Urinary bladder (tissue), 4 donors: Measurements from ENCODE around the gene RAB3C. TPM values are rescaled to one million over a fixed set of nuclear protein-coding genes. Genes with fewer than 3 reads are reported as not detected.

Source experiments
- DNase-seq: peaks from one replicate; pipeline ENCODE4 v3.0.0-alpha.2; 2015; ENCODE audit errors: extremely low spot score
- H3K27ac ChIP-seq: one replicate; pipeline ENCODE4 v1.5.1; 2013; ENCODE audit warnings: low read depth, mild to moderate bottlenecking, moderate library complexity
- H3K36me3 ChIP-seq: one replicate; pipeline ENCODE4 v1.6.1; 2013; ENCODE audit warnings: mild to moderate bottlenecking, moderate library complexity; ENCODE audit not compliant: insufficient read depth
- H3K4me1 ChIP-seq: one replicate; pipeline ENCODE4 v1.6.1; 2013; ENCODE audit warnings: mild to moderate bottlenecking, moderate library complexity; ENCODE audit not compliant: insufficient read depth
- H3K4me3 ChIP-seq: one replicate; pipeline ENCODE4 v1.5.1; 2013; ENCODE audit warnings: low read depth, low read length
- WGBS: extraction: QIAGEN DNeasy Blood & Tissue Kit; methylation state at CpG from one replicate; pipeline ENCODE4 v1.1.7; 2013; 5-methylcytosine and 5-hydroxymethylcytosine counted together
- polyA plus RNA-seq: library from polyadenylated mRNA; stranded (reverse); fragments of 200-250 nt; gene quantifications from one replicate; pipeline ENCODE4 v1.2.3, GENCODE V29; 2013
- total RNA-seq: library from RNA; depleted of rRNA; stranded (reverse); fragments of >200 nt; gene quantifications from one replicate; pipeline ENCODE4 v1.2.3, GENCODE V29; 2014
- donor health status: healthy with polysubstance abuse.
- donor health status: healthy.

The RAB3C gene
- total and polyA plus RNA-seq, 2 donors, result 2.0 to 3.9 TPM

DNA sequence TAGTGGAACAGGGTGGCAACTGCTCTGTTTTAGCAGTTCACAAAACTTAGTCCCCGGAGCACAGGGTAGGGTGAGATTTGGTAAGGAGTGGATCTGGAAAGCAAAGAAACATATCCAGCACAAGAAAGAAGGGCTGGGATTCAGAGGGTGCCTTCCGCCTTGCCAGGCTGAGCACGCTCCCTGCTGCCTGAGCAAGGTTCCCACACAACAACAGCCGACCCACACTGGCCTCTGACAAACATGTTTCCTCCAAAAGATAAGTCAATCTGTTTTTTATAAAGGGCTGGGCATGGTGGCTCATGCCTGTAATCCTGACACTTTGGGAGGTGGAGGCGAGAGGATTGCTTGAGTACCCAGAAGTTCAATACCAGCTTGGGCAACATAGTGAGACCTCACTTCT is 45.8 kb downstream of the RAB3C start:
- no peak overlapping the region for H3K27ac ChIP-seq
- no peaks in the 10 kb centered on the region for H3K4me1 ChIP-seq
- H3K36me3 ChIP-seq, result no peaks in the 10 kb centered on the region
- no peak overlapping the region for H3K4me3 ChIP-seq
- WGBS, result 67% methylated on average over 5 of the region's 5 CpGs
- no peak for DNase-seq

GRCh38 chr5:58629271-58630159 is 46.6 kb downstream of the RAB3C start:
- no peaks in the 10 kb centered on the region for H3K36me3 ChIP-seq
- no peak overlapping the region for H3K27ac ChIP-seq
- H3K4me1 ChIP-seq, result no peaks in the 10 kb centered on the region
- DNase-seq, result no peak
- 23% methylated on average over 6 of the region's 6 CpGs for WGBS
- no peak overlapping the region for H3K4me3 ChIP-seq

DNA sequence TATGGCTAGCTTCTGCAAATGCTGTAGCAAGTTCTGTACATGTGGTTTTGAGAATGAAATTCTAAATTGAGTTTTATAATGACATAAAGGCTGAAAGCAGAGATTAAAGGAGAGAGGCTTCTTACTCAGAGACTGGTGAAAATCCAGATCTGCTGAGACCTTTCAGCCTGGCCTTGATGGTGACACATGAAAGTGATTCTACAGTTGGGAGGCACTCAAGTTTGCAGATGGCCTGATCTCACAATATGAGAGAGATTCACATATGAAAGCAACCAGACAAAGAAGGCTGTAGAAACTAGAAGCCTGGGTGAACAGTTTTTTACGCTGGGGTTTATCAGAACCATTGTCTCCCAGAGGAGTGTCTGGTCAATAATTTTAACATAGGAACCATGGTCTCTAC is 49.0 kb downstream of the RAB3C start:
- DNase-seq, result no peak
- Histone ChIP-seq H3K4me1 (no peaks in the 10 kb centered on the region), H3K4me3 (no peak overlapping the region), H3K27ac (no peak overlapping the region), H3K36me3 (no peaks in the 10 kb centered on the region)
- WGBS, result 94% methylated on average over 1 of the region's 1 CpG

GRCh38 chr5:58635416-58635815 is 52.5 kb downstream of the RAB3C start:
- 65% methylated on average over 2 of the region's 2 CpGs for WGBS

GRCh38 chr5:58640011-58640410 is 57.1 kb downstream of the RAB3C start:
- Histone ChIP-seq H3K4me1 (no peaks in the 10 kb centered on the region), H3K36me3 (no peaks in the 10 kb centered on the region), H3K4me3 (no peak overlapping the region), H3K27ac (no peak overlapping the region)
- no peak for DNase-seq
- 69% methylated on average over 3 of the region's 3 CpGs for WGBS

More at GRCh38 chr5:58635416-58635815, 52.5 kb downstream of the RAB3C start:
- Histone ChIP-seq H3K4me1 (no peaks in the 10 kb centered on the region), H3K36me3 (no peaks in the 10 kb centered on the region), H3K27ac (no peak overlapping the region), H3K4me3 (no peak overlapping the region)
- DNase-seq, result no peak

- no peaks in the 10 kb centered on the region for H3K4me1 ChIP-seq
- no peak overlapping the region for H3K4me3 ChIP-seq
- no peaks in the 10 kb centered on the region for H3K36me3 ChIP-seq
- DNase-seq, result no peak
- WGBS, result 92% methylated on average over 1 of the region's 1 CpG
- no peak overlapping the region for H3K27ac ChIP-seq
Observed at GRCh38 chr5:58641533-58641932, 58.7 kb downstream of the RAB3C start.

DNA sequence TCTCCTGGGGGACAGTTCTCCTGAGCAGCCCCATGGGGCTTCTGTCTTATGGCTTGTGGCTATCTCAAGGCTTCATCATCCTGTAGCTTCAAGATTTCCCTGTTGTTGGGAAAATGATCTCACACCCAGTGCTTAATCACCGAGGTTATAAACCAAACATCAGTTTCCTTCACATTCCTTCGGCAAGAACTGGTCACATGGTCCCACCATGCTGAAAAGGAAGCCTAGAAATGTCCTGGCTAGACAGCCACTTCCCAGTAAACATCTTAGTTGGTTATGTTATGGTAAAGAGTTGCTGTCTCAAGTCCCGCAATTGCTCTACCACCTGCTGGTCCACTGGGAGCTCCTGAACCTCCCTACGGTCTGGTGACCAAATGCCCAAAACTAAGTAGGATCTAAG is 66.0 kb downstream of the RAB3C start:
- Histone ChIP-seq H3K4me1 (no peaks in the 10 kb centered on the region), H3K4me3 (no peak overlapping the region), H3K36me3 (no peaks in the 10 kb centered on the region), H3K27ac (no peak overlapping the region)
- WGBS, result 86% methylated on average over 4 of the region's 4 CpGs
- DNase-seq, result no peak

GRCh38 chr5:58649716-58650115 is 66.8 kb downstream of the RAB3C start:
- no peaks in the 10 kb centered on the region for H3K4me1 ChIP-seq
- no peak for DNase-seq
- no peak overlapping the region for H3K27ac ChIP-seq
- WGBS, result 16% methylated on average over 2 of the region's 2 CpGs
- no peaks in the 10 kb centered on the region for H3K36me3 ChIP-seq
- H3K4me3 ChIP-seq, result no peak overlapping the region

GRCh38 chr5:58653521-58653920 is 70.6 kb downstream of the RAB3C start:
- Histone ChIP-seq H3K27ac (no peak overlapping the region), H3K4me3 (no peak overlapping the region), H3K4me1 (no peaks in the 10 kb centered on the region), H3K36me3 (no peaks in the 10 kb centered on the region)
- WGBS, result 93% methylated on average over 1 of the region's 1 CpG
- no peak for DNase-seq

DNA sequence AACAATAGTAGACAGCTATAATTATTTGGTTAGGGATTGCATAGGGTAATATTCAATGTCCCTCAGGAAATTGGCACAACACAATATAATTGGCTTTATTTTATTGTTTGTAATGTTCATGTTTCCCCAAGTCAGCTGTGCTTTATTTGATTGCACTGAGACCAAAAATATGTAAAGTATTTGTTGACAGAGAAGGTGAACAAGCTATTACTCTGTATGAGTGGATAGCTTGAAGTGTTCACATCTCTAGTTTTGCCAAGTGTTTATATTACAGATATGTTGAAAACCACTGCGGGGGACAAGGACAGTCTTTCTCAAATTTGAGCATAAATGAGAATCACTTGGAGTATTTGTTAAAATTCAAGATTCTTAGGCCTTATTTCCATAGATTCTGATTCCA is 83.3 kb downstream of the RAB3C start:
- WGBS, result 0% methylated on average over 1 of the region's 1 CpG
- no peaks in the 10 kb centered on the region for H3K36me3 ChIP-seq
- no peak overlapping the region for H3K27ac ChIP-seq
- no peak for DNase-seq
- no peaks in the 10 kb centered on the region for H3K4me1 ChIP-seq
- no peak overlapping the region for H3K4me3 ChIP-seq

DNA sequence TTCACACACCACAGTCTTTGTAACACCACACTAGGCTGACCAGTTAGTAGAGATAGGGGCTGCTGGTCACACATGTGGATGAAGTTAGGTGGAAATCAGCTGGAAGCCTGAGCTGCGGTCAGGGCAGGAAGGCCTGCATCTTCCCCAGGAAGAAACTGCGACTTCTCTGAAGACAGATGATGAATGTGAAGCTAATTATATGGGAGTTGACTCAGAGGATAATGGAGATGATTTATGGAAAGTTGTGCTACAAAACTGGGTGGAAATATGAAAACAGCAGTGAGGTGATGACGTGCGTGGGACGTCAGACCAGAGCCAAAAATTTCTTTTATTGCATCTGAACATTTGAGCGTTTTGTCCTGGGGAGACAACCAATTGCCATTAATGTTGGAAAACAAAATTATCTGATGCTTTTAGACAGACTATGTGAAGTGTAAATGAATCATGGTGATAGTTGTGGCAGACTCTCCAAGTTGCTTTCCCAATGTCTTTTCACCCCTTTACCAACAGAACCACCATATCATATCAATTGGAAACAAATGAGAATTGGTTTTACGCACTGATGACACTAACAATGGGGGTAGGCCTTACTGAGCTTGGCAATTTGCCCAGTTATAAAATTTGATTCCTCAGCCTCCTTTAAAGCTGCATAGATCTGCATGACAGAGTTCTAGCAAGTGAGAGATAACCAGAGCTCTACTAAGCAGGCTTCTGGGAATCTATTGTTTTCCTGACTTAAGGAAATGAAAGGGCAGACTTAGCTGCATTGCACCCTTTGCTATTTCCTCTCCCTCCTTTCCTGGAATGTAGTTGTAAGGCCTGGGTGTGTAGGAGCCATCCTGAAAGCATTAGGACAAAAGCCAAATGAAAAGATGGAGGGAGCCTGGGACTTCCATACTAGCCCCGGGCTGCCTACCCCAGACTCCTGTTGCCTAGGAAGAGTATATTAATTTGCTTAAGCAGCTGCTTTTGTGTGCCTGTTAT is 84.0 kb downstream of the RAB3C start:
- 57% methylated on average over 8 of the region's 8 CpGs for WGBS
- no peak overlapping the region for H3K27ac ChIP-seq
- H3K4me3 ChIP-seq, result no peak overlapping the region
- H3K4me1 ChIP-seq, result no peaks in the 10 kb centered on the region
- peak; percentile 33 for DNase-seq
- H3K36me3 ChIP-seq, result no peaks in the 10 kb centered on the region

- Histone ChIP-seq H3K36me3 (no peaks in the 10 kb centered on the region), H3K27ac (no peak overlapping the region), H3K4me3 (no peak overlapping the region), H3K4me1 (no peaks in the 10 kb centered on the region)
- no peak for DNase-seq
- WGBS, result 37% methylated on average over 2 of the region's 2 CpGs
Observed at GRCh38 chr5:58670582-58670981, 87.7 kb downstream of the RAB3C start.

DNA sequence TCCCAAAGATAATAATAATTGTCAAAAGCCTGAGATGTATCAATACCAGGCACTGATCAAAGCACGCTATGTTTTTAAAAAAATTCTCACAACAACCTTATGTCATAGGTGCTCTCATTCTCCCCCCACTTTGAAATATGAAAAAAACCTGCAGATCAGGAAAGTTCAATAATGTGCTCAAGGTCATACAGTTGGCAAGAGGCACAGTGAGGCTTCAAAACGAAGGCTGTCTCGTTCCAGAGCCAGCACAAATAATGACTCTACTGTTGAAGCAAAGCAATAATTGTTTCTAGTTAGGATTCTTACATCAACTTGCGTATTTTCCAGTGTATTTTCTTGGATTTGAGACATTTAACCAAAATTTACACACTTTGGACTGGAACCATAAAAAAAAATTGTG is 88.3 kb downstream of the RAB3C start:
- WGBS, result 70% methylated on average over 4 of the region's 4 CpGs
- Histone ChIP-seq H3K4me3 (no peak overlapping the region), H3K27ac (no peak overlapping the region), H3K36me3 (no peaks in the 10 kb centered on the region), H3K4me1 (no peaks in the 10 kb centered on the region)
- DNase-seq, result no peak

DNA sequence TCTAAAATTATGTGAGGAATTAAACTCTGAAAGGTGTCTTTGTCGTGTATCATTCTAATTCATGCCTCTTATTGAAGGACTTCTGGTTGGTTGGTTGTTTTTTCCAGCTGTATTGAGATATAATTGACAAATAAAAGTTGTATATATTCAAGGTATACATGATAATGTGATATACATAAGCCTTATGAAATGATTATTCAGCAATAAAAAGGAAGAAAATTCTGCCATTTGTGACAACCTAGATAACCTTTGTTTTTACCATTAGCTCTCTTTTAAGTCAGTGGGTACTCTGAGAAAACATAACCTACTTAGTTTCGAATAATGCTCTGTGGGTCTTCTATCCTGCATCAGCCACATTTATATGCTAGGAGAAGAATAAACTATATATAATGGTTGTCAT is 89.6 kb downstream of the RAB3C start:
- Histone ChIP-seq H3K36me3 (no peaks in the 10 kb centered on the region), H3K4me3 (no peak overlapping the region), H3K4me1 (no peaks in the 10 kb centered on the region), H3K27ac (no peak overlapping the region)
- 91% methylated on average over 2 of the region's 2 CpGs for WGBS
- DNase-seq, result no peak
